ENCODE measurements around the gene ZNF236.

DNA sequence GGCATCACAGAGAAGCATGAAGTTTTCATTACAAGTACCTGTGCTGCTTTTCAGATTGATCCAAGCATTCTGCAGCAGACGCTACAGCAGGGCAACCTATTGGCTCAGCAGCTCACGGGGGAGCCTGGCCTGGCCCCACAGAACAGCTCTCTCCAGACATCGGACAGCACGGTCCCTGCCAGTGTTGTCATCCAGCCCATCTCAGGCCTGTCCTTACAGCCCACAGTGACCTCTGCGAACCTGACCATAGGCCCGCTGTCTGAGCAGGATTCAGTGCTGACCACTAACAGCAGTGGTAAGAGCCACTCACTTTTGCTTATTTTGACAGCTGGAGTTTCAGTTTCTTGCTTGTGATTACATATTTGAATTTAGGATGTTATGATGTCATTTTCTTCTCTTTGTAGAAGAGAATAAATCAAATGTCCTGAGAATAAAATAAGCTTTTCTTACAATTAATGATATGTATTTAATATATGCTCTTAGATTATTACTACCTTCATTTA is 104.9 kb downstream of the ZNF236 start:
- TF ChIP-seq, protein P1, sequence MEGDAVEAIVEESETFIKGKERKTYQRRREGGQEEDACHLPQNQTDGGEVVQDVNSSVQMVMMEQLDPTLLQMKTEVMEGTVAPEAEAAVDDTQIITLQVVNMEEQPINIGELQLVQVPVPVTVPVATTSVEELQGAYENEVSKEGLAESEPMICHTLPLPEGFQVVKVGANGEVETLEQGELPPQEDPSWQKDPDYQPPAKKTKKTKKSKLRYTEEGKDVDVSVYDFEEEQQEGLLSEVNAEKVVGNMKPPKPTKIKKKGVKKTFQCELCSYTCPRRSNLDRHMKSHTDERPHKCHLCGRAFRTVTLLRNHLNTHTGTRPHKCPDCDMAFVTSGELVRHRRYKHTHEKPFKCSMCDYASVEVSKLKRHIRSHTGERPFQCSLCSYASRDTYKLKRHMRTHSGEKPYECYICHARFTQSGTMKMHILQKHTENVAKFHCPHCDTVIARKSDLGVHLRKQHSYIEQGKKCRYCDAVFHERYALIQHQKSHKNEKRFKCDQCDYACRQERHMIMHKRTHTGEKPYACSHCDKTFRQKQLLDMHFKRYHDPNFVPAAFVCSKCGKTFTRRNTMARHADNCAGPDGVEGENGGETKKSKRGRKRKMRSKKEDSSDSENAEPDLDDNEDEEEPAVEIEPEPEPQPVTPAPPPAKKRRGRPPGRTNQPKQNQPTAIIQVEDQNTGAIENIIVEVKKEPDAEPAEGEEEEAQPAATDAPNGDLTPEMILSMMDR (IDR thresholded peaks at IDR 0.05; ENCODE audit: poor library complexity, severe bottlenecking): no peak
- no peak for TF ChIP-seq MXI1 (conservative IDR thresholded peaks at IDR 0.05; ENCODE audit: poor library complexity, severe bottlenecking)
- no peak for TF ChIP-seq SMC3 (conservative IDR thresholded peaks at IDR 0.05; ENCODE audit: poor library complexity)
- TF ChIP-seq, protein P2, sequence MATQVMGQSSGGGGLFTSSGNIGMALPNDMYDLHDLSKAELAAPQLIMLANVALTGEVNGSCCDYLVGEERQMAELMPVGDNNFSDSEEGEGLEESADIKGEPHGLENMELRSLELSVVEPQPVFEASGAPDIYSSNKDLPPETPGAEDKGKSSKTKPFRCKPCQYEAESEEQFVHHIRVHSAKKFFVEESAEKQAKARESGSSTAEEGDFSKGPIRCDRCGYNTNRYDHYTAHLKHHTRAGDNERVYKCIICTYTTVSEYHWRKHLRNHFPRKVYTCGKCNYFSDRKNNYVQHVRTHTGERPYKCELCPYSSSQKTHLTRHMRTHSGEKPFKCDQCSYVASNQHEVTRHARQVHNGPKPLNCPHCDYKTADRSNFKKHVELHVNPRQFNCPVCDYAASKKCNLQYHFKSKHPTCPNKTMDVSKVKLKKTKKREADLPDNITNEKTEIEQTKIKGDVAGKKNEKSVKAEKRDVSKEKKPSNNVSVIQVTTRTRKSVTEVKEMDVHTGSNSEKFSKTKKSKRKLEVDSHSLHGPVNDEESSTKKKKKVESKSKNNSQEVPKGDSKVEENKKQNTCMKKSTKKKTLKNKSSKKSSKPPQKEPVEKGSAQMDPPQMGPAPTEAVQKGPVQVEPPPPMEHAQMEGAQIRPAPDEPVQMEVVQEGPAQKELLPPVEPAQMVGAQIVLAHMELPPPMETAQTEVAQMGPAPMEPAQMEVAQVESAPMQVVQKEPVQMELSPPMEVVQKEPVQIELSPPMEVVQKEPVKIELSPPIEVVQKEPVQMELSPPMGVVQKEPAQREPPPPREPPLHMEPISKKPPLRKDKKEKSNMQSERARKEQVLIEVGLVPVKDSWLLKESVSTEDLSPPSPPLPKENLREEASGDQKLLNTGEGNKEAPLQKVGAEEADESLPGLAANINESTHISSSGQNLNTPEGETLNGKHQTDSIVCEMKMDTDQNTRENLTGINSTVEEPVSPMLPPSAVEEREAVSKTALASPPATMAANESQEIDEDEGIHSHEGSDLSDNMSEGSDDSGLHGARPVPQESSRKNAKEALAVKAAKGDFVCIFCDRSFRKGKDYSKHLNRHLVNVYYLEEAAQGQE (IDR thresholded peaks at IDR 0.05; ENCODE audit: borderline replicate concordance): no peak

Measured in neural cell (in vitro differentiated cells).